Ectodermal cell (in vitro differentiated cells): ENCODE measurements around the gene KAZN.

Experiments
- H3K27ac ChIP-seq: 2 replicates; pipeline ENCODE4 v1.7.0; 2013; ENCODE audit warnings: mild to moderate bottlenecking, low read depth, low read length; ENCODE audit not compliant: insufficient read depth, poor library complexity, severe bottlenecking
- H3K27me3 ChIP-seq: 2 replicates; pipeline ENCODE4 v1.7.0; 2013; ENCODE audit warnings: mild to moderate bottlenecking, low read length; ENCODE audit not compliant: insufficient read depth, control insufficient read depth, poor library complexity, severe bottlenecking
- H3K36me3 ChIP-seq: one replicate; pipeline ENCODE4 v1.7.0; 2013; ENCODE audit warnings: low read length; ENCODE audit not compliant: control insufficient read depth, insufficient read depth
- H3K4me1 ChIP-seq: one replicate; pipeline ENCODE4 v1.7.0; 2013; ENCODE audit warnings: low read length; ENCODE audit not compliant: control insufficient read depth, insufficient read depth
- H3K4me3 ChIP-seq: 2 replicates; pipeline ENCODE4 v1.7.0; 2013; ENCODE audit warnings: low read depth, low read length, control low read depth; ENCODE audit not compliant: insufficient read depth
- H3K9me3 ChIP-seq: 2 replicates; pipeline ENCODE4 v1.7.0; 2013; ENCODE audit warnings: mild to moderate bottlenecking, low read length, moderate library complexity; ENCODE audit not compliant: control insufficient read depth
- WGBS, 2 experiments: methylation state at CpG; one replicate each; pipeline ENCODE4 v1.1.7; 2013; ENCODE audit warnings: missing lambda C conversion rate in 2 of 2; 5-methylcytosine and 5-hydroxymethylcytosine counted together

KAZN gene

GRCh38 chr1:15150376-15150775 lies 551.9 kb downstream of the KAZN start:
- Histone ChIP-seq H3K4me3 (no peak overlapping the region), H3K27ac (no peak overlapping the region)
- 87 to 93% methylated on average over 3 of the region's 3 CpGs for WGBS, 2 experiments

GRCh38 chr1:15151377-15151806 lies 552.9 kb downstream of the KAZN start:
- Histone ChIP-seq H3K27me3 (peaks cover 47% of the 10 kb centered on the region), H3K9me3 (no peaks in the 10 kb centered on the region), H3K4me1 (no peaks in the 10 kb centered on the region), H3K4me3 (no peak overlapping the region), H3K36me3 (no peaks in the 10 kb centered on the region), H3K27ac (no peak overlapping the region)
- WGBS, 2 experiments, result 71 to 72% methylated on average over 5 of the region's 5 CpGs

More at GRCh38 chr1:15150376-15150775, 551.9 kb downstream of the KAZN start:
- Histone ChIP-seq H3K36me3 (no peaks in the 10 kb centered on the region), H3K9me3 (no peaks in the 10 kb centered on the region), H3K4me1 (no peaks in the 10 kb centered on the region), H3K27me3 (peaks cover 47% of the 10 kb centered on the region)

- peaks cover 47% of the 10 kb centered on the region for H3K27me3 ChIP-seq
- H3K27ac ChIP-seq, result no peak overlapping the region
Observed at GRCh38 chr1:15151871-15152270, 553.4 kb downstream of the KAZN start.

GRCh38 chr1:15152318-15153183 lies 554.1 kb downstream of the KAZN start:
- Histone ChIP-seq H3K9me3 (no peaks in the 10 kb centered on the region), H3K4me1 (no peaks in the 10 kb centered on the region), H3K36me3 (no peaks in the 10 kb centered on the region), H3K27me3 (peaks cover 47% of the 10 kb centered on the region), H3K27ac (no peak overlapping the region), H3K4me3 (peak overlapping the region; percentile 68)
- 1% methylated on average over 61 of the region's 61 CpGs for WGBS, 2 experiments

More at GRCh38 chr1:15151871-15152270, 553.4 kb downstream of the KAZN start:
- no peak overlapping the region for H3K4me3 ChIP-seq
- no peaks in the 10 kb centered on the region for H3K36me3 ChIP-seq
- no peaks in the 10 kb centered on the region for H3K9me3 ChIP-seq
- WGBS, 2 experiments, result 69 to 76% methylated on average over 3 of the region's 3 CpGs
- no peaks in the 10 kb centered on the region for H3K4me1 ChIP-seq

GRCh38 chr1:15153184-15153841 lies 554.8 kb downstream of the KAZN start, which contains the start of gene TMEM51:
TMEM51 (plus strand) TSS chr1:15153747; CDS start chr1:15215088, 61,341 bp downstream.
- no peaks in the 10 kb centered on the region for H3K36me3 ChIP-seq
- H3K4me1 ChIP-seq, result no peaks in the 10 kb centered on the region
- no peaks in the 10 kb centered on the region for H3K9me3 ChIP-seq
- H3K4me3 ChIP-seq, result peak within 1 kb of the TSS; percentile 68
- peaks cover 47% of the 10 kb centered on the region for H3K27me3 ChIP-seq
- H3K27ac ChIP-seq, result no peak within 1 kb of the TSS
- 0% methylated on average over 56 of the region's 56 CpGs for WGBS, 2 experiments

- Histone ChIP-seq H3K4me3 (peak overlapping the region; percentile 68), H3K27ac (no peak overlapping the region), H3K4me1 (no peaks in the 10 kb centered on the region), H3K36me3 (no peaks in the 10 kb centered on the region), H3K9me3 (no peaks in the 10 kb centered on the region), H3K27me3 (peaks cover 47% of the 10 kb centered on the region)
- 1% methylated on average over 74 of the region's 74 CpGs for WGBS, 2 experiments
Observed at GRCh38 chr1:15153842-15154479, 555.5 kb downstream of the KAZN start.

- Histone ChIP-seq H3K9me3 (no peaks in the 10 kb centered on the region), H3K27me3 (peaks cover 47% of the 10 kb centered on the region), H3K4me1 (no peaks in the 10 kb centered on the region), H3K27ac (no peak overlapping the region), H3K36me3 (no peaks in the 10 kb centered on the region), H3K4me3 (peak overlapping the region; percentile 68)
- 1 to 2% methylated on average over 37 of the region's 37 CpGs for WGBS, 2 experiments
Observed at GRCh38 chr1:15154480-15155036, 556.1 kb downstream of the KAZN start.

- Histone ChIP-seq H3K27me3 (peaks cover 46% of the 10 kb centered on the region), H3K9me3 (no peaks in the 10 kb centered on the region), H3K4me1 (no peaks in the 10 kb centered on the region), H3K4me3 (no peak overlapping the region), H3K36me3 (no peaks in the 10 kb centered on the region), H3K27ac (no peak overlapping the region)
- 87 to 89% methylated on average over 5 of the region's 5 CpGs for WGBS, 2 experiments
Observed at GRCh38 chr1:15155191-15155590, 556.7 kb downstream of the KAZN start.

- H3K4me1 ChIP-seq, result no peaks in the 10 kb centered on the region
- H3K4me3 ChIP-seq, result no peak overlapping the region
- WGBS, 2 experiments, result 77 to 83% methylated on average over 11 of the region's 11 CpGs
- peaks cover 37% of the 10 kb centered on the region for H3K27me3 ChIP-seq
- H3K36me3 ChIP-seq, result no peaks in the 10 kb centered on the region
- H3K27ac ChIP-seq, result no peak overlapping the region
- no peaks in the 10 kb centered on the region for H3K9me3 ChIP-seq
Observed at GRCh38 chr1:15155888-15156741, 557.6 kb downstream of the KAZN start.
